Spleen (tissue), 7 donors: ENCODE data around the gene KRT15.

Source experiments
- CTCF ChIP-seq, 11 experiments: fragments of 200-600 bp in 7 of 11; fragments of 450-650 bp in 4 of 11; sonication (generic) in 4 of 11; IDR thresholded peaks in 8 of 11; conservative IDR thresholded peaks in 3 of 11; 1 replicate in 7 of 11; 2 replicates in 4 of 11; pipeline versions ENCODE4 v1.4.0 to v1.8.0; 2016 to 2021; ENCODE audit warnings: antibody characterized with exemption in 11 of 11, inconsistent platforms in 4 of 11, mild to moderate bottlenecking in 1 of 11
- POLR2A ChIP-seq, 3 donors: fragments of 450-650 bp; IDR thresholded peaks; one replicate each; pipeline ENCODE4 v1.5.1; 2017; ENCODE audit warnings: antibody characterized with exemption in 3 of 3, mild to moderate bottlenecking in 1 of 3
- donor health status: DM: no; HTN: no; CAD: no; lungs with moderate emphysema.
- donor health status: DM: no; HTN: no; CAD: no.
- donor health status: DM: no; HTN: no; CAD: no.

- TF ChIP-seq CTCF (IDR thresholded peaks at IDR 0.05 in 8 of 11, conservative IDR thresholded peaks at IDR 0.05 in 3 of 11) (no peak), POLR2A (IDR thresholded peaks at IDR 0.05) (no peak)
Observed at GRCh38 chr17:41498276-41498675, 20.4 kb downstream of the KRT15 start.
